ENCODE data around the gene HOXD3. TPM values are rescaled to one million over a fixed set of nuclear protein-coding genes. Genes with fewer than 3 reads are reported as not detected.
A peak's percentile ranks its signal among the peaks of the same experiment; 100 is the strongest.

The HOXD3 gene
- total and polyA plus RNA-seq, 2 of the 8 experiments (the other 6 are each of a cell fraction or from before 2014, with no cell fraction given): not detected

- TF ChIP-seq EZH2 (IDR thresholded peaks at IDR 0.05; ENCODE audit: low read depth, low read length, severe bottlenecking): peak; percentile 87
- TF ChIP-seq TCF12 (IDR thresholded peaks at IDR 0.05; ENCODE audit: low read depth, low read length): peak; percentile 10; the same call in 1 of the 2 replicates
- TF ChIP-seq SIN3A (conservative IDR thresholded peaks at IDR 0.05 in 1 of 2, IDR thresholded peaks at IDR 0.05 in 1 of 2; ENCODE audit: low read depth in 1 of 2, low read length in 2 of 2): no peak
- no peak for TF ChIP-seq TEAD4 (IDR thresholded peaks at IDR 0.05; ENCODE audit: low read depth, low read length)
- 0 out of 2 replicates have a peak, but pooled peaks have one; percentile 4 for TF ChIP-seq BACH1 (IDR thresholded peaks at IDR 0.05; ENCODE audit: low read length)
- TF ChIP-seq EGR1 (IDR thresholded peaks at IDR 0.05; ENCODE audit: borderline replicate concordance, low read depth, low read length): peak; percentile 63; the same call in 1 of the 2 replicates
- no peak for TF ChIP-seq ATF2 (IDR thresholded peaks at IDR 0.05; ENCODE audit: low read length)
- no peak for TF ChIP-seq YY1 (IDR thresholded peaks at IDR 0.05; ENCODE audit: low read depth, low read length)
- no peak for TF ChIP-seq RBBP5 (IDR thresholded peaks at IDR 0.05; ENCODE audit: borderline replicate concordance, low read depth, low read length)
- TF ChIP-seq KDM4A (IDR thresholded peaks at IDR 0.05; ENCODE audit: low read depth, low read length, severe bottlenecking): no peak
- peak; percentile 63 for TF ChIP-seq SP1 (IDR thresholded peaks at IDR 0.05; ENCODE audit: low read depth, low read length)
- TF ChIP-seq SAP30 (IDR thresholded peaks at IDR 0.05; ENCODE audit: insufficient read depth, insufficient replicate concordance, low read length): no peak
- TF ChIP-seq HDAC2 (IDR thresholded peaks at IDR 0.05; ENCODE audit: borderline replicate concordance in 1 of 2, low read depth in 2 of 2, low read length in 2 of 2): no peak
- no peak for TF ChIP-seq CTCF (IDR thresholded peaks at IDR 0.05; ENCODE audit: control extremely low read depth in 1 of 3, insufficient read depth in 1 of 3, low read depth in 1 of 3, low read length in 3 of 3)
- no peak for TF ChIP-seq NANOG (IDR thresholded peaks at IDR 0.05; ENCODE audit: insufficient read depth, low read depth, low read length, poor library complexity, severe bottlenecking)
- TF ChIP-seq TAF7 (optimal IDR thresholded peaks at IDR 0.05; ENCODE audit: borderline replicate concordance, low read depth, low read length): no peak
- no peak for TF ChIP-seq KDM1A (IDR thresholded peaks at IDR 0.05; ENCODE audit: borderline replicate concordance, low read length)
- TF ChIP-seq SP2 (IDR thresholded peaks at IDR 0.05; ENCODE audit: low read length): no peak
Observed at GRCh38 chr2:176174824-176175708, 18.0 kb downstream of the HOXD3 start (continued).
